Hippocampal formation (tissue), 2 donors: ENCODE data around the gene KLHL6.
"Not testable (repeated sequence)": the region's sequence is repeated elsewhere in the genome, so short reads cannot be mapped to it uniquely, and the experiment has no call there.

Experiments used
- DNase-seq, 2 donors: peaks; one replicate each; lab custom pipeline; 2025; lab: John Stamatoyannopoulos, UW

Gene KLHL6

GRCh38 chr3:183447206-183448001 lies 108.1 kb downstream of the KLHL6 start:
- DNase-seq, result peak; percentile 75 to 81

- no peak for DNase-seq
These were observed 108.7 kb downstream of the KLHL6 start for GRCh38 chr3:183446838-183447205.

- no peak for DNase-seq
These were observed 110.8 kb downstream of the KLHL6 start for GRCh38 chr3:183444748-183445147.

GRCh38 chr3:183443395-183444385 lies 111.8 kb downstream of the KLHL6 start:
- no peak for DNase-seq

- DNase-seq, result no peak
These were observed 112.5 kb downstream of the KLHL6 start for GRCh38 chr3:183442994-183443393.

- not testable (repeated sequence) for DNase-seq
These were observed 115.0 kb downstream of the KLHL6 start for GRCh38 chr3:183440521-183440920.

- DNase-seq, result no peak
These were observed 116.0 kb downstream of the KLHL6 start for GRCh38 chr3:183439515-183439914.

GRCh38 chr3:183438735-183439134 lies 116.8 kb downstream of the KLHL6 start:
- no peak for DNase-seq

GRCh38 chr3:183437666-183438564 lies 117.6 kb downstream of the KLHL6 start:
- DNase-seq, result no peak
